Thymus (tissue), 11 donors: ENCODE measurements around the gene KLK15. TPM values are rescaled to one million over a fixed set of nuclear protein-coding genes. Genes with fewer than 3 reads are reported as not detected.

Experiments
- DNase-seq, 9 donors: peaks; one replicate each; pipeline ENCODE4 v3.0.0-alpha.2; 2013; ENCODE audit warnings: low spot score in 9 of 9, low read depth in 6 of 9, missing footprints in 1 of 9
- H3K27ac ChIP-seq, 2 donors: one replicate each; pipeline ENCODE4 v1.5.1; 2013; ENCODE audit warnings: control low read depth in 1 of 2, low read depth in 1 of 2, low read length in 1 of 2, mild to moderate bottlenecking in 1 of 2, moderate library complexity in 1 of 2
- H3K27me3 ChIP-seq, 2 donors: one replicate each; pipeline ENCODE4 v1.5.1; 2013; ENCODE audit warnings: low read length in 1 of 2; ENCODE audit not compliant: control insufficient read depth in 2 of 2, insufficient read depth in 1 of 2
- H3K36me3 ChIP-seq, 2 donors: one replicate each; pipeline ENCODE4 v1.5.1; 2013; ENCODE audit warnings: low read length in 1 of 2, mild to moderate bottlenecking in 1 of 2, moderate library complexity in 1 of 2; ENCODE audit not compliant: control insufficient read depth in 2 of 2, insufficient read depth in 2 of 2
- H3K4me1 ChIP-seq, 2 donors: one replicate each; pipeline ENCODE4 v1.5.1; 2013; ENCODE audit warnings: low read length in 2 of 2; ENCODE audit not compliant: control insufficient read depth in 2 of 2, insufficient read depth in 2 of 2
- H3K4me3 ChIP-seq, 2 donors: one replicate each; pipeline ENCODE4 v1.5.1; 2013; ENCODE audit warnings: low read length in 2 of 2, control low read depth in 1 of 2, mild to moderate bottlenecking in 1 of 2
- H3K9me3 ChIP-seq, 2 donors: one replicate each; pipeline ENCODE4 v1.5.1; 2013; ENCODE audit warnings: low read length in 1 of 2, mild to moderate bottlenecking in 1 of 2; ENCODE audit not compliant: control insufficient read depth in 2 of 2, insufficient read depth in 1 of 2
- WGBS: extraction: QIAGEN DNeasy Blood & Tissue Kit; methylation state at CpG from one replicate; pipeline ENCODE4 v1.1.7; 2013; 5-methylcytosine and 5-hydroxymethylcytosine counted together
- polyA plus RNA-seq: library from polyadenylated mRNA; stranded (reverse); fragments of 200-250 nt; gene quantifications from one replicate; pipeline ENCODE4 v1.2.3, GENCODE V29; 2013
- total RNA-seq: library from RNA; stranded (reverse); fragments of 120-200 nt; gene quantifications from one replicate; pipeline ENCODE4 v1.2.4, GENCODE V29; 2013
- donor health status: healthy.

The KLK15 gene
- total and polyA plus RNA-seq, 2 donors: 0.11 TPM; not detected in 1

DNA sequence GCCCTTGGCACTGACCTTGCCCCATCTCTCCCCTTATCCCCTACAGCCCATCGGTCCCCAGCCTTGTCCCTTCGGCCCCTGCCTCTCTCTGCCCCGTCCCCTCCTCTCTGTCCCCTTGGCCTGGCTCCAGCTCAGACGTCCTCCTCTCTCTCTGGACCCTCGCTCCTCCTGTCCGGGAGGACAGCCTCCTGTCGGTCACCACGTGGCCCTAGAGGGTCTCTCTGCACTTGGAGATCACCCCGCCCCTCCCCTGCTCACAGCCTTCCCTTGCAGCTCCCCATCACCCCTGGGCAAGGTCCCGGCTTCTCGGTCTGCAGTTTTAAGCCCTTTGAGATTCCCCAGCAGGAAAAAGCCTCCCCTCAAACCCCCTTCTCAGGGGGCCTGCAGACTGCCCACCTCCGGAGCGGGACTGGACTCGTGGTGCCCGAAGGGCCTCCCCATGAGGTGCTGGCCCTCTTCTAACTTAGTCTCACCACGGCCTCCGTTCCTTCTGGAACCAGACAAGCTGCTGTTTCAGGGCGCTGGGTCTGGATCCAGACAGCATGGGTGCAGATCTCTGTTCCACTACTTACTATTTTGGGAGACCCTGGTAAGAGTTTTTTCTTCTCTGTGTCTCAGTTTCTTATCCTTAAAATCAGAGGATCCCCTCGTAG lies 3.3 kb upstream of the KLK15 start:
- 57% methylated on average over 19 of the region's 19 CpGs for WGBS
- H3K27me3 ChIP-seq: peaks cover 17 to 43% of the 10 kb centered on the region in 2 donors
- no peak overlapping the region for H3K27ac ChIP-seq
- no peaks in the 10 kb centered on the region for H3K9me3 ChIP-seq
- no peak overlapping the region for H3K4me3 ChIP-seq
- DNase-seq: no peak
- H3K36me3 ChIP-seq: no peaks in the 10 kb centered on the region
- peaks cover 3 to 5% of the 10 kb centered on the region in 2 donors for H3K4me1 ChIP-seq

DNA sequence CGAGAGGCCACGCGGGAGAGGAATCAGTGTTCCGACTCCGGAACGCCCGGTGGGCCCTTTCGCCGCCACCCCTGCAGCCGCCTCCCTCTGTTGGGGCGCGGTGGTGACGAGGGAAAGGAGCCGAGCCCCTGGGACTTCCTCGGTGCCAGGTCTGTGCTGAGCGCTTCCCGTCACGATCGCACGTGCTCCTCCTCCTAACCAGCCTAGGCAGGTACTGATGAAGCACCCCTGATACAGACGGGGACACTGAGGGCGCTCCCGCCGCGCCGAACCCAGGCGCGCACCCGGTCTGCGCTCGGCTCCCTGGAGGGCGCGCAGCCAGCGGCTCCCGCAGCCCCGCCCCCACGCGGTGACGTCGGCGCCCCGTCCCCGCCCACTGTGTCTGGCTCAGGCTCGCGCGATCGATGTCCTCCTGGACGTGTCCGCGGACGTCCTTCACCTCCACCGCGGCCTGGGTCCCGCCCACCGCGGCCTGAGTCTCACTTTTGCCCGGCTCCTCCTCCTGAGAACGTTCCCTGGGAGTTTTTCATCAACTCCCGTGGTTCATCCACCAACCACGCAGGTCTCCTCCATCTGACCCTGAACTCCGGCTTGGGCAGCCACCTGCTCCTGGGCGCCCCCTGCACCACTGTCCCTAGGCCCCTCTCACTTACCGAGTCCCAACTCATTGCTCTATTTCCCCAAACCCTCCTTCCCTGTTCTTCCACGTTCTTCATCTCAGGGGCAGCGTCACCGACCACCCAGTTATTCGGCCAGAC lies 2.6 kb upstream of the KLK15 start:
- Histone ChIP-seq H3K9me3 (no peaks in the 10 kb centered on the region), H3K36me3 (no peaks in the 10 kb centered on the region), H3K4me3 (peak overlapping the region; percentile 29 to 47), H3K27ac (no peak overlapping the region), H3K4me1 (peaks cover 3 to 5% of the 10 kb centered on the region in 2 donors), H3K27me3 (peaks cover 17 to 46% of the 10 kb centered on the region in 2 donors)
- DNase-seq: peak in 8 of 9 donors; percentile 3 to 54 (median 22)
- 4% methylated on average over 67 of the region's 67 CpGs for WGBS

DNA sequence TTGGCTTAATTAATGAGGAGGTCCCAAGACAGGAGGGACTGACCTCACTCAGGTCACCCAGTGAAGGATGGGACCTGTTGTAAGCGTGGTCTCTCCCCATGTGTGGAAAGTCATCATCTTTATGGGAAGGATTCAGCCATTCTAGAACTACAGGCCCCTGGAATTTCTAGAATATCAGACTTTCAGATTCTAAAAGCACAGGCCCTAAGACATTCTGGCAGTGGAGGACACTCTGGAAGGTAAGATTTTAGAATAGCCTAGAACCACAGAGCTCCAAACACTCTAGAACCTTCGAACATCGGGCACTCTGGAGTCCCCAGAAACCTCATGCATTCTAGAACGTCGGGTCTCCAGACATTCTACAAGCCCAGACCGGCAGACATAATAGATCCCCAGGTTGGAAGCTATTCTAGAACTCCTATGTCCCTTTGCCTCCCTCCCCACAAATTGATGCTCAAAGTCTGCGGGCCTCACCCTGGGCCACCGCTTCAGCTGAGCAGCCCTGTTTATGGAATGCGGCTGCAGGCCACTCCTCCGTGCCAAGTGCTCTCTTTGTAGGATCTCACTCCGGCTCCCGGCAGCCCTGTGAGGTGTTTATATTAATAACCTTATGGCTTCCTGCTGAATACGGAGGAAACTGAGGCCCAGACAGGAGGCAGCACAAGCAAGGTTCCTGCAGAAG lies 1.9 kb upstream of the KLK15 start:
- no peak for DNase-seq
- Histone ChIP-seq H3K27me3 (peaks cover 17 to 48% of the 10 kb centered on the region in 2 donors), H3K4me1 (peaks cover 3 to 5% of the 10 kb centered on the region in 2 donors), H3K9me3 (no peaks in the 10 kb centered on the region), H3K36me3 (no peaks in the 10 kb centered on the region), H3K4me3 (peak overlapping the region; percentile 29 to 47), H3K27ac (no peak overlapping the region)
- WGBS: 37% methylated on average over 13 of the region's 13 CpGs

DNA sequence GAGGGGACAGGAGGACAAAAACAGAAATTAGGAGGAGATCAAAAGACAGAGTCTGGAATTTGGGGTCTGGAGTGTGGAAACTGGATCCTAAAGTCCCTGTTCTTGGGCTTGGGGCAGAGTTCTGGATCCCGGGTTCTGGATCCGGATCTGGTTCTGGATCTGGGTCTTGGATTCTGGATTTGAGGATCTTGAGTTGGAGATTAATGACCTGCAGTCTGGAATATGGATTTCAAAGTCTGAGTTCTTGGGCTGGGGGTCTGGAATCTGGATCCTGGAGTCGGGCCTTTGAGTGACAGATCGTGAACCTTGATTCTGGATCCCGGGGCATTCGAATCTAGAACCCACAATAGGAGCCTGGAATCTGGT lies 411 bp upstream of the KLK15 start:
- DNase-seq: no peak
- H3K9me3 ChIP-seq: no peaks in the 10 kb centered on the region
- peaks cover 17 to 48% of the 10 kb centered on the region in 2 donors for H3K27me3 ChIP-seq
- peaks cover 3 to 5% of the 10 kb centered on the region in 2 donors for H3K4me1 ChIP-seq
- 97% methylated on average over 6 of the region's 6 CpGs for WGBS
- no peak overlapping the region for H3K4me3 ChIP-seq
- no peaks in the 10 kb centered on the region for H3K36me3 ChIP-seq
- H3K27ac ChIP-seq: no peak overlapping the region

DNA sequence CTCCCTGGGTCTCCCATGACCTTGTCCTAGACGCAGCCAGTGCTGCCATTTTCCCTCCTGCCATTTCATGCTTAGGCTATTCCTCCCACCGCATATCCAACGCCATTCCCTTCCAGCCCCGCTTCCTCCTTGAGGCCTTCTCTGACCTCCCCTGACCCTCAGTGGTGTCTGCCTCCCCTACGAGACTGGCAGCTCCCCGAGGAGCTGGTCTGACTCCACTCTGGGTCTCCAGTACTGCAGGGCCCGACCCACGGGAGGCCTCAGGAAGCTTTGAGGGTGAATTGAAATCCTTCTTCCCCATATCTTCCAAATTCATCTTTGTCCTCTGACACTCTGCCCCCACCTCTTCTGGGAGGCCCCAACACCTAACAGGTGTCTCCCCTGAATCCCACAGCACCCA lies 708 bp downstream of the KLK15 start:
- 90% methylated on average over 8 of the region's 8 CpGs for WGBS
- no peaks in the 10 kb centered on the region for H3K9me3 ChIP-seq
- peaks cover 17 to 48% of the 10 kb centered on the region in 2 donors for H3K27me3 ChIP-seq
- no peaks in the 10 kb centered on the region for H3K36me3 ChIP-seq
- H3K4me3 ChIP-seq: no peak overlapping the region
- H3K4me1 ChIP-seq: peaks cover 3 to 5% of the 10 kb centered on the region in 2 donors
- H3K27ac ChIP-seq: no peak overlapping the region
- no peak for DNase-seq

DNA sequence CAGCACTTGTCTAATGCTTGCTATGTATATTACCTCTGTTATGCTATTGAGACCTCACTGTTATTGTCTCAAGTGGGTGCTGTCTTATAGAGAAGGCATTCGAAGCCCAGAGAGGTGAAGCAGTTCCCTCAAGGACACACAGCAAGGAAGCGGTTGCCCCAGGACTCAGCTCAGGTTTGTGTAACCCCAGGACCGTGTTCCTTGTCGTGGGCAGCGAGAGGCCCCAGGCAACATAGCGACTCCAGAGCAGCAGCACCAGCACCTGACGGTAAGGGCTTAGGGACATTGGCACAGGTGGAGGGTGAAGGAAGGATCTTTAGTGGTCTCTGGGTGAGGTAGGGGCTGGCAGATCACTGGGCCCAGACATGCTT lies 2.4 kb downstream of the KLK15 start:
- Histone ChIP-seq H3K36me3 (no peaks in the 10 kb centered on the region), H3K27ac (no peak overlapping the region), H3K4me1 (peaks cover 3 to 5% of the 10 kb centered on the region in 2 donors), H3K9me3 (peaks cover 0 to 5% of the 10 kb centered on the region in 2 donors), H3K27me3 (peaks cover 11 to 41% of the 10 kb centered on the region in 2 donors), H3K4me3 (no peak overlapping the region)
- 82% methylated on average over 7 of the region's 7 CpGs for WGBS
- DNase-seq: no peak

DNA sequence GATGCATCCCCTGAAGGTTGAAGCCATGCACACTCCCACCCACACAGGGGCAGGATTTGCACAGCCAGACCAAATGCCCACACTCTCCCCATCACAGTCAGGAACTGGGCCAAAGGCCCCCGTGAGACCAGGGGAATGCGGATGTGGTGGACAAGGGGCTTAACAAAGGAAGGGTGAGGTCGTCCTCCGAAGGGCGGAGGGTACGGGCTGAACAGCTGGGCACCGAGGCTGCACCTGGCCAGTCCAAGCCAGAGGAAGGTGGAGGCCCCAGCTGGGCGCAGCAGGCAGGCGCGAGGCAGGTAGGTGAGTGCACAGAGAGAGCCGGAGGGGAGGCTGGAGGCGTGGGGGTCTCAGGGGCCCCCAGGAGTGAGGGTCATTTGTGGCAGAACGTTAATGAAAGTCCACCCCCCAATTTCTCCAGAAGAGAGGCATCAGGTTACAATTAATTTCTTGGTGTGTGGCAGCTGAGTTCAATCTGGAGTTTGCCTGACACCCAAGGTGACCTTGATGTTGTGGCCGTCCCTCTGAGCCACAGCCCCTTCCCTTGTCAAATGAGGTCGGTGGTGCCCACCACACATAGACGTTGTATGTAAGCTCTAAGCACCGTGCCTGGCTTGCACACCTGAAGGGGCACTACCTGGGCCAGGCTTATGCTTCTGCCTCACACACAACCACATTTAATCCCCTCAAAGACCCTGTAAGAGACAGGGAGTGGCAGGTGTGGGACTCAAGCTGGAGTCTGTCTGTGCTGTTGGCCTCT lies 2.9 kb downstream of the KLK15 start:
- DNase-seq: no peak
- Histone ChIP-seq H3K27ac (no peak overlapping the region), H3K36me3 (no peaks in the 10 kb centered on the region), H3K4me3 (no peak overlapping the region), H3K4me1 (peaks cover 1 to 2% of the 10 kb centered on the region in 2 donors), H3K9me3 (peaks cover 0 to 5% of the 10 kb centered on the region in 2 donors), H3K27me3 (peaks cover 7 to 35% of the 10 kb centered on the region in 2 donors)
- 63% methylated on average over 17 of the region's 17 CpGs for WGBS

DNA sequence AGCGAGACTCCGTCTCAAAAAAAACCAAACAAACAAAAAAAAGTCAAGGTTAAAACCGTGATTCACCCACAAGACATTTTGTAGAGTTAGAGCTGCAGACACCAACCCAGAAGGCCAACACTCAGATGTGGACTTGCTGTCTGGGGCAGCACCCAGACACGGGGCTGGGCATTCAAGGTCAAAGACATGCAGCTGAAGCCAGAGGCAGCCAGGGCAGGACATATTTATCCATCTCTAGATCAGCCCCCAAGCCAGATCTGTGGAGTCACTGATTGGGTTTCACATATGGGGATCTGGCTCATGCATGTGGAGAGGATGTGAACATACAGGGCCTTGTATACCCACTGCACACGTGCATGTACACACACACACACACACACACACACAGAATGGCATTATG lies 3.6 kb downstream of the KLK15 start:
- WGBS: 86% methylated on average over 5 of the region's 5 CpGs
- H3K4me1 ChIP-seq: no peaks in the 10 kb centered on the region
- H3K27ac ChIP-seq: no peak overlapping the region
- peaks cover under 1 to 28% of the 10 kb centered on the region in 2 donors for H3K27me3 ChIP-seq
- H3K4me3 ChIP-seq: no peak overlapping the region
- no peaks in the 10 kb centered on the region for H3K36me3 ChIP-seq
- H3K9me3 ChIP-seq: peaks cover 0 to 5% of the 10 kb centered on the region in 2 donors
- no peak for DNase-seq
